Measurements from ENCODE around the gene FNTB. TPM values are rescaled to one million over a fixed set of nuclear protein-coding genes. Genes with fewer than 3 reads are reported as not detected.

The FNTB gene
- total and polyA plus RNA-seq, 9 of the 15 experiments (the other 6 are each of a cell fraction or from before 2014, with no cell fraction given): 6.9 to 23.2 (median 12.2) TPM

GRCh38 chr14:65042296-65042695, 55.6 kb downstream of the FNTB start:
- in situ Hi-C loops (cut with MboI) (no loop called here), intact Hi-C loops (cut with micrococcal nuclease) (loop anchor here (5.0 kb wide), 1 partner anchor 60 kb away; the partner anchor contains the start of gene MAX)
- H3K27ac ChIP-seq (ENCODE audit: extremely low read depth, low read depth, low read length): peak overlapping the region; percentile 96
- ATAC-seq (peak; percentile 5), DNase-seq (ENCODE audit: extremely low read depth in 1 of 4, low spot score in 3 of 4) (peak in 1 of 4 experiments; percentile 41), FAIRE-seq (no peak)
- H3K9me3 ChIP-seq (replicated peaks; ENCODE audit: control insufficient read depth, insufficient read depth, low read depth, low read length): no peaks in the 10 kb centered on the region
- H3K9me1 ChIP-seq (ENCODE audit: control insufficient read depth, insufficient read depth, low read length): no peaks in the 10 kb centered on the region
- H3K36me3 ChIP-seq (ENCODE audit: control insufficient read depth, insufficient read depth, low read length): peaks cover 31% of the 10 kb centered on the region; the same call in 2 of the 3 replicates
- 43% methylated on average over 3 of the region's 3 CpGs for WGBS (ENCODE audit: insufficient coverage, low coverage, missing lambda C conversion rate)
- H3K27me3 ChIP-seq (ENCODE audit: control insufficient read depth in 2 of 2, insufficient read depth in 2 of 2, low read length in 2 of 2): no peaks in the 10 kb centered on the region
- no peak overlapping the region for H3K4me3 ChIP-seq
- ChIA-PET POLR2A (interaction anchor here (0.6 kb wide), 1 partner anchor 14 kb away, joined by 3 read pairs; no protein-coding TSS in a partner anchor), CTCF (ENCODE audit: low intra/inter-chr PET ratio) (interaction anchor here (0.6 kb wide), 1 partner anchor 77 kb away, joined by 8 read pairs; no protein-coding TSS in a partner anchor)
- H4K20me1 ChIP-seq (replicated peaks; ENCODE audit: control insufficient read depth, insufficient read depth, low read length): no peaks in the 10 kb centered on the region
- H3K4me1 ChIP-seq (replicated peaks in 1 of 2; ENCODE audit: control insufficient read depth in 2 of 2, insufficient read depth in 2 of 2, low read length in 2 of 2): peaks cover 19 to 44% of the 10 kb centered on the region in 2 experiments
- H3K4me2 ChIP-seq (ENCODE audit: insufficient read depth, low read length): peak overlapping the region; percentile 71
- no TSS peak for BruUV-seq (replicated peaks)
- peak overlapping the region; percentile 72; a peak in 3 of 4 replicates for H3K9ac ChIP-seq (ENCODE audit: insufficient read depth in 1 of 2, low read depth in 2 of 2, low read length in 2 of 2)
- H2AFZ ChIP-seq (ENCODE audit: low read depth, low read length): peak overlapping the region; percentile 60
- H3K79me2 ChIP-seq (ENCODE audit: control insufficient read depth, insufficient read depth, low read length): no peaks in the 10 kb centered on the region
- TF ChIP-seq ZNF280A (IDR thresholded peaks at IDR 0.05; ENCODE audit: low read depth, partially characterized antibody) (no peak), ZNF766 (CRISPR knock-in tag; conservative IDR thresholded peaks at IDR 0.05) (peak; percentile 7; the same call in 1 of the 2 replicates), CUX1 (CRISPR knock-in tag; IDR thresholded peaks at IDR 0.05) (no peak), ZNF592 (IDR thresholded peaks at IDR 0.05) (peak; percentile 6; the same call in 1 of the 2 replicates), ZNF146 (CRISPR knock-in tag; IDR thresholded peaks at IDR 0.05; ENCODE audit: unreplicated experiment) (no peak), ZNF311 (CRISPR knock-in tag; IDR thresholded peaks at IDR 0.05) (peak; percentile 27; the same call in 1 of the 2 replicates), CLOCK (CRISPR knock-in tag; IDR thresholded peaks at IDR 0.05; ENCODE audit: borderline replicate concordance) (no peak)

All from K562 (cell line).